ENCODE data around the gene CRACR2B.

The CRACR2B gene

DNA sequence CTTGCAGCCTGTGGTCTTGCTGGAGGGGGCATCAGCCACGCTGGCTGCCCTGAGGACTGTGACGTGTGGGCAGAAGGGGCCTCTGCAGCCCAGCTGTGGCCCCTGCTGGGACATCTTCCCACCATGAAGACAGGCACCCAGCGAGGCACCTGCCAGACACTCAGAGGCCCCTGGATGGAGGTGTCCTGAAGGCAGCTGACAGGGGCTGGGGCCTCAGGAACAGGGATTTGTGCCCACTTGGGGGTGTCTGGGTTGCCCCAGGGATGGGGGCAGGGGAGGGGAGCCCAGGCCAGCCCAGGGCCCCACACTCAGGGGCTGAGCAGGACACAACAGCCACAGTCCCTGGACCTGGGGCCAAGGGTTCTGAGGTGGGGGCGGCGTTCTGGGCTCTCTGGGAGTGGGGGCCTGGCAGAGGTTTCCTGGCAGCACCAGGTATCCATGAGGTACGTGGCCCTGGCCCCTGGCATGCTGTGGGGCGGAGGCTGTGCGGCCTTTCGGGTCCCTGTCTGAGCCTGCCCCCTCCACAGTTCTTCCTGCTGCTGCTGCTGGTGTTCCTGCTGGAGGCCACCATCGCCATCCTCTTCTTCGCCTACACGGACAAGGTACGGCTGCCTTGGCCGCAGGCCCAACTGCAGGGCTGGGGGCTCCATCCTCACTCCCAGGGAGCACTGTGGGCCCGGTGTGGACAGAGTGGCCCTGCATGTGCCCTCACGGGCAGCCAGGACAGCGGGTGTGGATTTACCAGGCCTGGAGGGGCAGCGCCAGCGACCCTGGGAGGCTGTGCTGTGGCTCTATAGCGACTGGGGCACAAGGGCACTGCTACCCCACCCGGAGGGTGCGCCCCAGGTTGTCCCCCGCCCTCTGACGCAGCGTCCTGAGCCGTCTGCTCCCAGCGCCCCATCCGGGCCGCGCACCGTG, 36.5 kb downstream of the CRACR2B start (continued):
- TF ChIP-seq, protein P1, sequence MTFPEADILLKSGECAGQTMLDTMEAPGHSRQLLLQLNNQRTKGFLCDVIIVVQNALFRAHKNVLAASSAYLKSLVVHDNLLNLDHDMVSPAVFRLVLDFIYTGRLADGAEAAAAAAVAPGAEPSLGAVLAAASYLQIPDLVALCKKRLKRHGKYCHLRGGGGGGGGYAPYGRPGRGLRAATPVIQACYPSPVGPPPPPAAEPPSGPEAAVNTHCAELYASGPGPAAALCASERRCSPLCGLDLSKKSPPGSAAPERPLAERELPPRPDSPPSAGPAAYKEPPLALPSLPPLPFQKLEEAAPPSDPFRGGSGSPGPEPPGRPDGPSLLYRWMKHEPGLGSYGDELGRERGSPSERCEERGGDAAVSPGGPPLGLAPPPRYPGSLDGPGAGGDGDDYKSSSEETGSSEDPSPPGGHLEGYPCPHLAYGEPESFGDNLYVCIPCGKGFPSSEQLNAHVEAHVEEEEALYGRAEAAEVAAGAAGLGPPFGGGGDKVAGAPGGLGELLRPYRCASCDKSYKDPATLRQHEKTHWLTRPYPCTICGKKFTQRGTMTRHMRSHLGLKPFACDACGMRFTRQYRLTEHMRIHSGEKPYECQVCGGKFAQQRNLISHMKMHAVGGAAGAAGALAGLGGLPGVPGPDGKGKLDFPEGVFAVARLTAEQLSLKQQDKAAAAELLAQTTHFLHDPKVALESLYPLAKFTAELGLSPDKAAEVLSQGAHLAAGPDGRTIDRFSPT (tag by site-specific recombination; IDR thresholded peaks at IDR 0.05) = 0 out of 2 replicates have a peak, but pooled peaks have one; percentile 30
- TF ChIP-seq ZEB2 (tag by site-specific recombination; IDR thresholded peaks at IDR 0.05) (no peak), ZNF654 (tag by site-specific recombination; IDR thresholded peaks at IDR 0.05; ENCODE audit: low read depth) (no peak), ZNF837 (tag by site-specific recombination; IDR thresholded peaks at IDR 0.05) (no peak), ZNF248 (tag by site-specific recombination; IDR thresholded peaks at IDR 0.05) (no peak), ZNF211 (tag by site-specific recombination; IDR thresholded peaks at IDR 0.05; ENCODE audit: low read depth) (no peak), SCRT1 (tag by site-specific recombination; IDR thresholded peaks at IDR 0.05; ENCODE audit: borderline replicate concordance) (no peak), ZSCAN30 (tag by site-specific recombination; IDR thresholded peaks at IDR 0.05) (no peak), ZNF501 (tag by site-specific recombination; IDR thresholded peaks at IDR 0.05) (no peak), ZNF555 (tag by site-specific recombination; conservative IDR thresholded peaks at IDR 0.05) (no peak), ZNF335 (tag by site-specific recombination; conservative IDR thresholded peaks at IDR 0.05) (peak; percentile 58), ZNF747 (tag by site-specific recombination; IDR thresholded peaks at IDR 0.05) (no peak), PRDM1 (tag by site-specific recombination; IDR thresholded peaks at IDR 0.05) (no peak)
- TF ChIP-seq, protein P2, sequence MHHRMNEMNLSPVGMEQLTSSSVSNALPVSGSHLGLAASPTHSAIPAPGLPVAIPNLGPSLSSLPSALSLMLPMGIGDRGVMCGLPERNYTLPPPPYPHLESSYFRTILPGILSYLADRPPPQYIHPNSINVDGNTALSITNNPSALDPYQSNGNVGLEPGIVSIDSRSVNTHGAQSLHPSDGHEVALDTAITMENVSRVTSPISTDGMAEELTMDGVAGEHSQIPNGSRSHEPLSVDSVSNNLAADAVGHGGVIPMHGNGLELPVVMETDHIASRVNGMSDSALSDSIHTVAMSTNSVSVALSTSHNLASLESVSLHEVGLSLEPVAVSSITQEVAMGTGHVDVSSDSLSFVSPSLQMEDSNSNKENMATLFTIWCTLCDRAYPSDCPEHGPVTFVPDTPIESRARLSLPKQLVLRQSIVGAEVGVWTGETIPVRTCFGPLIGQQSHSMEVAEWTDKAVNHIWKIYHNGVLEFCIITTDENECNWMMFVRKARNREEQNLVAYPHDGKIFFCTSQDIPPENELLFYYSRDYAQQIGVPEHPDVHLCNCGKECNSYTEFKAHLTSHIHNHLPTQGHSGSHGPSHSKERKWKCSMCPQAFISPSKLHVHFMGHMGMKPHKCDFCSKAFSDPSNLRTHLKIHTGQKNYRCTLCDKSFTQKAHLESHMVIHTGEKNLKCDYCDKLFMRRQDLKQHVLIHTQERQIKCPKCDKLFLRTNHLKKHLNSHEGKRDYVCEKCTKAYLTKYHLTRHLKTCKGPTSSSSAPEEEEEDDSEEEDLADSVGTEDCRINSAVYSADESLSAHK (tag by site-specific recombination; IDR thresholded peaks at IDR 0.05) = no peak

DNA sequence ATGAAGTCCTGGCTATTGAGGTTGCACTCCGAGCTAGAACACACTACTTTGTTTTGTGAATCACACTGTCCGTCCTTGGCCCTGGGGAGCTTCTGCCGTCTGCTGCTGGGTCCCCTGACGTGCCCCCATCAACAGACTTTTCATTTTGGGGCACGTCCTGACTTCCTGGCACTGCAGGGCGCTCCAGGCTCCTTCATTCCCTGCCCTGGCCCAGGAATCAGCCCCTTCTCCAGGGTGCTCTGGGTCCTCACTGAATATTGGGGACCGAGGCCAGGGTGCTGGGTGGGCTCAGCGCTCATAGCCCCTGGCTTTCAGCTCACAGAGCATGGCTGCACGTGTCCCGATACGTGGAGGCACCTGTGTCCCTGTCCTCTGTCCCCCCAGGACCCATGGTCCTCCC, 37.2 kb downstream of the CRACR2B start:
- Histone ChIP-seq H3K27ac (ENCODE audit: extremely low read depth, low read depth, low read length) (no peak overlapping the region), H3K4me3 (ENCODE audit: low read depth, low read length) (no peak overlapping the region), H3K9me3 (ENCODE audit: control insufficient read depth, insufficient read depth, low read depth, low read length) (no peaks in the 10 kb centered on the region), H3K4me1 (ENCODE audit: control insufficient read depth, insufficient read depth, low read length) (no peaks in the 10 kb centered on the region), H3K36me3 (ENCODE audit: control insufficient read depth in 2 of 2, insufficient read depth in 1 of 2, low read length in 2 of 2) (peaks cover 0 to 28% of the 10 kb centered on the region in 2 experiments; a peak in 1 of 3 replicates)
- CTCF ChIA-PET = interaction anchor here (0.5 kb wide), 1 partner anchor 9 kb away, joined by 3 read pairs; no protein-coding TSS in a partner anchor
- TF ChIP-seq, protein P3, sequence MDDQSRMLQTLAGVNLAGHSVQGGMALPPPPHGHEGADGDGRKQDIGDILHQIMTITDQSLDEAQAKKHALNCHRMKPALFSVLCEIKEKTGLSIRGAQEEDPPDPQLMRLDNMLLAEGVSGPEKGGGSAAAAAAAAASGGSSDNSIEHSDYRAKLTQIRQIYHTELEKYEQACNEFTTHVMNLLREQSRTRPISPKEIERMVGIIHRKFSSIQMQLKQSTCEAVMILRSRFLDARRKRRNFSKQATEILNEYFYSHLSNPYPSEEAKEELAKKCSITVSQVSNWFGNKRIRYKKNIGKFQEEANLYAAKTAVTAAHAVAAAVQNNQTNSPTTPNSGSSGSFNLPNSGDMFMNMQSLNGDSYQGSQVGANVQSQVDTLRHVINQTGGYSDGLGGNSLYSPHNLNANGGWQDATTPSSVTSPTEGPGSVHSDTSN (CRISPR knock-in tag; IDR thresholded peaks at IDR 0.05) = no peak
- TF ChIP-seq BCL11A (tag by site-specific recombination; IDR thresholded peaks at IDR 0.05; ENCODE audit: low read depth) = no peak
- TF ChIP-seq ZBTB20 (tag by site-specific recombination; IDR thresholded peaks at IDR 0.05) = peak; percentile 84
- POLR2A ChIA-PET = interaction anchor here (0.6 to 0.9 kb wide), 2 partner anchors 45 to 625 kb away, joined by 3 to 5 read pairs; no protein-coding TSS in a partner anchor

Data from HEK293 (cell line).